A673 (cell line): ENCODE data around the gene CLEC4F.

Experiments used
- EZH2 ChIP-seq: fragments of 200-600 bp; sonication (generic); IDR thresholded peaks from 2 replicates; pipeline ENCODE4 v1.6.1; 2017; ENCODE audit warnings: borderline replicate concordance, low read depth, mild to moderate bottlenecking, mixed read lengths, antibody characterized with exemption, low read length; ENCODE audit not compliant: poor library complexity, severe bottlenecking
- TF ChIP-seq, protein P1 (sequence below): fragments of 300-800, 200-600 bp; sonication (generic); conservative IDR thresholded peaks from 2 replicates; pipeline ENCODE4 v1.5.1; 2017; ENCODE audit warnings: low read depth, mild to moderate bottlenecking, antibody characterized with exemption, low read length, moderate library complexity, mixed read lengths

- TF ChIP-seq, protein P1, sequence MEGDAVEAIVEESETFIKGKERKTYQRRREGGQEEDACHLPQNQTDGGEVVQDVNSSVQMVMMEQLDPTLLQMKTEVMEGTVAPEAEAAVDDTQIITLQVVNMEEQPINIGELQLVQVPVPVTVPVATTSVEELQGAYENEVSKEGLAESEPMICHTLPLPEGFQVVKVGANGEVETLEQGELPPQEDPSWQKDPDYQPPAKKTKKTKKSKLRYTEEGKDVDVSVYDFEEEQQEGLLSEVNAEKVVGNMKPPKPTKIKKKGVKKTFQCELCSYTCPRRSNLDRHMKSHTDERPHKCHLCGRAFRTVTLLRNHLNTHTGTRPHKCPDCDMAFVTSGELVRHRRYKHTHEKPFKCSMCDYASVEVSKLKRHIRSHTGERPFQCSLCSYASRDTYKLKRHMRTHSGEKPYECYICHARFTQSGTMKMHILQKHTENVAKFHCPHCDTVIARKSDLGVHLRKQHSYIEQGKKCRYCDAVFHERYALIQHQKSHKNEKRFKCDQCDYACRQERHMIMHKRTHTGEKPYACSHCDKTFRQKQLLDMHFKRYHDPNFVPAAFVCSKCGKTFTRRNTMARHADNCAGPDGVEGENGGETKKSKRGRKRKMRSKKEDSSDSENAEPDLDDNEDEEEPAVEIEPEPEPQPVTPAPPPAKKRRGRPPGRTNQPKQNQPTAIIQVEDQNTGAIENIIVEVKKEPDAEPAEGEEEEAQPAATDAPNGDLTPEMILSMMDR, result peak; percentile 89
- no peak for TF ChIP-seq EZH2
Observed at GRCh38 chr2:70789304-70790135, 30.9 kb downstream of the CLEC4F start.
